Keratinocyte (primary cell): ENCODE measurements around the gene ZNF777. TPM values are rescaled to one million over a fixed set of nuclear protein-coding genes. Genes with fewer than 3 reads are reported as not detected.

Source experiments
- DNase-seq: peaks from one replicate; pipeline ENCODE4 v3.0.0-alpha.2; 2011; ENCODE audit warnings: low read depth, missing footprints, low spot score
- FAIRE-seq: peaks from 2 replicates; lab custom pipeline; 2011; peaks lifted over from hg19 to GRCh38; lab: Jason Lieb, UNC
- H2AFZ ChIP-seq: 2 replicates; pipeline ENCODE4 v1.6.0; 2012; ENCODE audit warnings: low read length, control low read depth, inconsistent platforms; ENCODE audit not compliant: control insufficient read depth
- H3K27ac ChIP-seq: 2 replicates; pipeline ENCODE4 v1.5.1; 2011; ENCODE audit warnings: low read length; ENCODE audit not compliant: control insufficient read depth, insufficient read depth
- H3K27me3 ChIP-seq: 3 replicates; pipeline ENCODE4 v1.6.0; 2011; ENCODE audit warnings: low read length; ENCODE audit not compliant: control insufficient read depth, insufficient read depth; ENCODE audit errors: extremely low read depth
- H3K36me3 ChIP-seq, 2 experiments: 2 replicates in 1 of 2; 3 replicates in 1 of 2; pipeline ENCODE4 v1.5.1; 2011; ENCODE audit warnings: low read length in 2 of 2, mild to moderate bottlenecking in 1 of 2; ENCODE audit not compliant: control insufficient read depth in 2 of 2, insufficient read depth in 2 of 2; ENCODE audit errors: extremely low read depth in 1 of 2
- H3K4me1 ChIP-seq: 3 replicates; pipeline ENCODE4 v1.5.1; 2011; ENCODE audit warnings: low read length; ENCODE audit not compliant: control insufficient read depth, insufficient read depth; ENCODE audit errors: extremely low read depth
- H3K4me2 ChIP-seq: 3 replicates; pipeline ENCODE4 v1.6.0; 2011; ENCODE audit warnings: low read depth, low read length; ENCODE audit not compliant: control insufficient read depth, insufficient read depth; ENCODE audit errors: extremely low read depth
- H3K4me3 ChIP-seq, 3 experiments: fragments of 200-600 bp in 1 of 3; sonication (generic) in 1 of 3; 2 replicates in 2 of 3; 3 replicates in 1 of 3; pipeline ENCODE4 v1.5.1; 2011 to 2016; ENCODE audit warnings: low read length in 3 of 3, mild to moderate bottlenecking in 3 of 3, control low read depth in 2 of 3, inconsistent platforms in 1 of 3, low read depth in 1 of 3, mixed read lengths in 1 of 3, mixed run types in 1 of 3, moderate library complexity in 1 of 3; ENCODE audit not compliant: control insufficient read depth in 2 of 3, insufficient read depth in 2 of 3; ENCODE audit errors: extremely low read depth in 1 of 3
- H3K79me2 ChIP-seq: 2 replicates; pipeline ENCODE4 v1.6.0; 2012; ENCODE audit warnings: low read length; ENCODE audit not compliant: control insufficient read depth, insufficient read depth
- H3K9ac ChIP-seq: 3 replicates; pipeline ENCODE4 v1.6.0; 2011; ENCODE audit warnings: low read length; ENCODE audit not compliant: control insufficient read depth, insufficient read depth; ENCODE audit errors: extremely low read depth
- H3K9me1 ChIP-seq: 3 replicates; pipeline ENCODE4 v1.6.0; 2011; ENCODE audit warnings: low read length; ENCODE audit not compliant: control insufficient read depth, insufficient read depth; ENCODE audit errors: extremely low read depth
- H3K9me3 ChIP-seq: 2 replicates; pipeline ENCODE4 v1.5.1; 2012; ENCODE audit warnings: low read depth, low read length; ENCODE audit not compliant: control insufficient read depth
- H4K20me1 ChIP-seq: 3 replicates; pipeline ENCODE4 v1.6.0; 2011; ENCODE audit warnings: low read length; ENCODE audit not compliant: control insufficient read depth, insufficient read depth; ENCODE audit errors: extremely low read depth
- EZH2 ChIP-seq: IDR thresholded peaks from one replicate; pipeline ENCODE4 v1.6.1; 2012; ENCODE audit warnings: inconsistent platforms, mild to moderate bottlenecking, low read length, moderate library complexity
- dilution Hi-C: fragments of 300-500 bp; cut with MboI; formaldehyde crosslinking; loops from one replicate; pipeline ENCODE4 v1.7.0; 2020; ENCODE audit warnings: low sequenced_read_pairs; ENCODE audit not compliant: extremely low pct_ligation_motif_present
- polyA plus RNA-seq, 5 experiments: library from polyadenylated mRNA; depleted of rRNA in 3 of 5; stranded (reverse) in 3 of 5; stranded (forward) in 1 of 5; unstranded in 1 of 5; fragments of >200 nt; gene quantifications; 1 replicate in 1 of 5; 2 replicates in 3 of 5; 3 replicates in 1 of 5; pipeline versions ENCODE4 v1.2.1 to v1.2.3, GENCODE V29; 2011 to 2012; ENCODE audit warnings: missing spikeins in 2 of 5, low read depth in 1 of 5, low replicate concordance in 1 of 5
- TF ChIP-seq, protein P1 (sequence below), 3 experiments: IDR thresholded peaks in 1 of 3; conservative IDR thresholded peaks in 1 of 3; optimal IDR thresholded peaks in 1 of 3; 2 replicates in 2 of 3; 3 replicates in 1 of 3; pipeline versions ENCODE3 to v1.5.1; 2011; ENCODE audit warnings: low read length in 3 of 3, mild to moderate bottlenecking in 3 of 3, moderate library complexity in 2 of 3, control low read depth in 1 of 3, inconsistent platforms in 1 of 3; ENCODE audit not compliant: insufficient read depth in 2 of 3; ENCODE audit errors: extremely low read depth in 1 of 3

ZNF777 gene
- polyA plus RNA-seq, 1 donor (not counting 4 experiments of a cell fraction or from before 2014, with no cell fraction given): 4.8 TPM

DNA sequence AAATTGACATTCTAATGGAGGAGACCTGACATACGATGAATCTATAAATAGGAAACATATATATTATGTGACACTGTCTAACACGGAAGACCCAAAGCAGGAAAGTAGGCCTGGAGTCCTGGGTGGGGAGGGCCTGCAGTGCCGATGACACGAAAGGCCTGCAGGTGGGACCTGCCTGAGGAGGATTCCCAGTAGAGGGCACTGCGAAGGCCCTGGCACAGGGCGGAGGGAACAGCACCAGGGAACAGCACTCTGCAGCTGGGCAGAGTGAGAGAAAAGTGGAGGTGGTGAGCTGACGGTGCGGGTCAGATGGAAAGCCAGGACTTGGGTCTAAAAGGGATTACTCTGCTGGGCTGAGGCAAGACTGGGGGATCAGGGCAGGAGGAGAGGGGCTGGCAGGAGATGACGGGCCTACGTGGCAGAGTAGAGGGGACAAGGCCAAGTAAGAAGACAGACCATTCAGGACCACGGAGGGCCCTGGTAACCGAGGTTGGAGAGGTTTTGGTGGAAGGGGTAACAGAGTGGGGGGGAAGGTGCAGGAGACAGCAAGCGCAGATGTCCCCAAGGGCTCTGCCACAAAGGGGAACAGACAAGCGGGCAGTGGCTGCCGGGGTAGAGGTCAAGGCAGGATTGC, 28.6 kb upstream of the ZNF777 start:
- TF ChIP-seq EZH2: no peak
- TF ChIP-seq, protein P1, sequence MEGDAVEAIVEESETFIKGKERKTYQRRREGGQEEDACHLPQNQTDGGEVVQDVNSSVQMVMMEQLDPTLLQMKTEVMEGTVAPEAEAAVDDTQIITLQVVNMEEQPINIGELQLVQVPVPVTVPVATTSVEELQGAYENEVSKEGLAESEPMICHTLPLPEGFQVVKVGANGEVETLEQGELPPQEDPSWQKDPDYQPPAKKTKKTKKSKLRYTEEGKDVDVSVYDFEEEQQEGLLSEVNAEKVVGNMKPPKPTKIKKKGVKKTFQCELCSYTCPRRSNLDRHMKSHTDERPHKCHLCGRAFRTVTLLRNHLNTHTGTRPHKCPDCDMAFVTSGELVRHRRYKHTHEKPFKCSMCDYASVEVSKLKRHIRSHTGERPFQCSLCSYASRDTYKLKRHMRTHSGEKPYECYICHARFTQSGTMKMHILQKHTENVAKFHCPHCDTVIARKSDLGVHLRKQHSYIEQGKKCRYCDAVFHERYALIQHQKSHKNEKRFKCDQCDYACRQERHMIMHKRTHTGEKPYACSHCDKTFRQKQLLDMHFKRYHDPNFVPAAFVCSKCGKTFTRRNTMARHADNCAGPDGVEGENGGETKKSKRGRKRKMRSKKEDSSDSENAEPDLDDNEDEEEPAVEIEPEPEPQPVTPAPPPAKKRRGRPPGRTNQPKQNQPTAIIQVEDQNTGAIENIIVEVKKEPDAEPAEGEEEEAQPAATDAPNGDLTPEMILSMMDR (optimal IDR thresholded peaks at IDR 0.05 in 1 of 3, IDR thresholded peaks at IDR 0.05 in 1 of 3, conservative IDR thresholded peaks at IDR 0.05 in 1 of 3; ENCODE audit: extremely low read depth in 1 of 3, insufficient read depth in 2 of 3, low read length in 3 of 3): peak; percentile 31 to 52 (median 32)
- H3K36me3 ChIP-seq: peaks cover 36 to 42% of the 10 kb centered on the region in 2 experiments
- no peaks in the 10 kb centered on the region for H3K27me3 ChIP-seq

DNA sequence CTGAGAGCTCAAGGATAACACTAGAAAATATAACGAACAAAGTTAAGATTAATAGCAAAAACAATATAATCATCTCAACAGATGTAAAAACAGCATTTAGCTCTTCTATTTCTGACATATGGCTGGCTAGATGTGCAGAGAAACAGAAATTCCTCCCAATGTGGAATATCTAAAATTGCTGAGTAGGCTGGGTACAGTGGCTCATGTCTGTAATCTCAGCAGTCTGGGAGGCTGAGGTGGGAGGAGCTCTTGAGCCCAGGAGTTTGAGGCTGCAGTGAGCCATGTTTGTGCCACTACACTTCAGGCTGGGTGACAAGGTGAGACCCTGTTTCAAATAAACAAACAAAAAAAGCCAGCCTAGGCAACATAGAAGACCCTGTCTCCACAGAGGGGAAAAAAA, 18.7 kb upstream of the ZNF777 start:
- H2AFZ ChIP-seq: no peak overlapping the region
- H3K27me3 ChIP-seq: no peaks in the 10 kb centered on the region
- no peak overlapping the region for H3K27ac ChIP-seq
- H3K4me3 ChIP-seq: no peak overlapping the region
- no peak overlapping the region for H3K4me2 ChIP-seq
- no peak overlapping the region for H3K9ac ChIP-seq
- H3K9me3 ChIP-seq: no peaks in the 10 kb centered on the region
- DNase-seq (no peak), FAIRE-seq (no peak)
- H3K36me3 ChIP-seq: peaks cover 16 to 25% of the 10 kb centered on the region in 2 experiments
- TF ChIP-seq, protein P1 (optimal IDR thresholded peaks at IDR 0.05 in 1 of 3, IDR thresholded peaks at IDR 0.05 in 1 of 3, conservative IDR thresholded peaks at IDR 0.05 in 1 of 3; ENCODE audit: extremely low read depth in 1 of 3, insufficient read depth in 2 of 3, low read length in 3 of 3): no peak
- TF ChIP-seq EZH2: no peak
- H4K20me1 ChIP-seq: no peaks in the 10 kb centered on the region
- H3K4me1 ChIP-seq: no peaks in the 10 kb centered on the region
- dilution Hi-C loops: no loop called here
- peaks cover 6% of the 10 kb centered on the region for H3K79me2 ChIP-seq
- no peaks in the 10 kb centered on the region for H3K9me1 ChIP-seq

More for the DNA sequence above, 28.6 kb upstream of the ZNF777 start:
- FAIRE-seq: no peak
- dilution Hi-C loops: no loop called here
- Histone ChIP-seq H3K4me1 (no peaks in the 10 kb centered on the region), H3K9me1 (no peaks in the 10 kb centered on the region), H3K79me2 (peaks cover 17% of the 10 kb centered on the region), H3K27ac (no peak overlapping the region), H3K4me2 (no peak overlapping the region), H4K20me1 (no peaks in the 10 kb centered on the region), H3K4me3 (no peak overlapping the region), H3K9ac (no peak overlapping the region), H3K9me3 (no peaks in the 10 kb centered on the region), H2AFZ (no peak overlapping the region)
- DNase-seq: no peak
